HCT116 (cell line): ENCODE data around the gene TRAIP. TPM values are rescaled to one million over a fixed set of nuclear protein-coding genes. Genes with fewer than 3 reads are reported as not detected.
A peak's percentile ranks its signal among the peaks of the same experiment; 100 is the strongest.

Experiments used
- ATAC-seq: fragments of 200-7000 bp; cut with Tn5 transposase; 2 replicates; pipeline ENCODE4 v1.9.1; 2020; ENCODE audit warnings: mild to moderate bottlenecking, moderate library complexity
- BruUV-seq: library from RNA; stranded (reverse); fragments of 400-500 nt; replicated peaks from 2 replicates; lab custom pipeline; 2021; lab: Mats Ljungman, UMichigan
- CTCF ChIA-PET: fragments of 300-600 bp; sonication (Branson Sonifier 250); formaldehyde crosslinking; loops from one replicate; lab custom pipeline; 2021; ENCODE audit warnings: antibody characterized with exemption; lab: Charles Lee
- POLR2A ChIA-PET: fragments of 300-600, 350-600 bp; sonication (Branson Sonifier 250); formaldehyde crosslinking; loops from one replicate; lab custom pipeline; 2021; ENCODE audit warnings: antibody characterized with exemption; lab: Charles Lee
- RAD21 ChIA-PET, 2 experiments: fragments of 300-600 bp; sonication (Branson Sonifier 250); formaldehyde crosslinking; loops; one replicate each; lab custom pipeline; 2023; ENCODE audit warnings: low total read pairs in 2 of 2; ENCODE audit not compliant: uncharacterized antibody in 2 of 2, unreplicated experiment in 2 of 2, low non-redundant PET in 1 of 2; lab: Charles Lee
- DNase-seq: peaks from one replicate; pipeline ENCODE4 v3.0.0-alpha.2; 2010; ENCODE audit warnings: low read depth, low spot score
- H2AFZ ChIP-seq: fragments of 200-600 bp; shearing (Covaris generic), sonication (generic); 2 replicates; pipeline ENCODE4 v1.6.1; 2017; ENCODE audit warnings: low read depth, mixed run types, mixed read lengths, antibody characterized with exemption, low read length; ENCODE audit not compliant: poor library complexity, severe bottlenecking
- H3K27ac ChIP-seq: 2 replicates; pipeline ENCODE4 v1.5.1; 2012; ENCODE audit warnings: low read depth, low read length
- H3K27me3 ChIP-seq: fragments of 200-600 bp; sonication (generic); 2 replicates; pipeline ENCODE4 v1.6.1; 2016; ENCODE audit warnings: mixed run types, low read length, mixed read lengths; ENCODE audit not compliant: insufficient read depth
- H3K36me3 ChIP-seq, 2 experiments: fragments of 200-500 bp in 1 of 2; fragments of 200-600 bp in 1 of 2; sonication (Bioruptor generic) in 1 of 2; sonication (generic) in 1 of 2; 2 replicates each; pipeline versions ENCODE4 v1.5.1 to v1.6.1; 2014 to 2016; ENCODE audit warnings: low read length in 2 of 2, inconsistent platforms in 1 of 2, mixed read lengths in 1 of 2, mixed run types in 1 of 2; ENCODE audit not compliant: insufficient read depth in 2 of 2, control insufficient read depth in 1 of 2
- H3K4me1 ChIP-seq, 2 experiments: fragments of 200-600 bp in 1 of 2; sonication (generic) in 1 of 2; 2 replicates each; pipeline versions ENCODE4 v1.5.1 to v1.6.1; 2012 to 2017; ENCODE audit warnings: low read length in 2 of 2, inconsistent platforms in 1 of 2, mild to moderate bottlenecking in 1 of 2, mixed read lengths in 1 of 2, mixed run types in 1 of 2, moderate library complexity in 1 of 2; ENCODE audit not compliant: insufficient read depth in 2 of 2, control insufficient read depth in 1 of 2
- H3K4me2 ChIP-seq: fragments of 200-600 bp; sonication (generic); 2 replicates; pipeline ENCODE4 v1.6.1; 2017; ENCODE audit warnings: mixed run types, low read length, mixed read lengths
- H3K4me3 ChIP-seq, 2 experiments: fragments of 200-600 bp in 1 of 2; sonication (generic) in 1 of 2; replicated peaks in 1 of 2; 2 replicates each; pipeline ENCODE4 v1.5.1; 2011 to 2016; ENCODE audit warnings: low read length in 2 of 2, control low read depth in 1 of 2, low read depth in 1 of 2, mild to moderate bottlenecking in 1 of 2, mixed read lengths in 1 of 2, mixed run types in 1 of 2
- H3K79me2 ChIP-seq: fragments of 200-600 bp; sonication (generic); 2 replicates; pipeline ENCODE4 v1.6.1; 2017; ENCODE audit warnings: mild to moderate bottlenecking, mixed run types, low read length, moderate library complexity, mixed read lengths; ENCODE audit not compliant: insufficient read depth
- H3K9ac ChIP-seq: fragments of 200-600 bp; sonication (generic); 2 replicates; pipeline ENCODE4 v1.6.1; 2016; ENCODE audit warnings: low read length, mixed read lengths
- H3K9me2 ChIP-seq: fragments of 200-600 bp; sonication (generic), shearing (Covaris generic); 2 replicates; pipeline ENCODE4 v1.6.1; 2017; ENCODE audit warnings: mixed run types, mild to moderate bottlenecking, moderate library complexity; ENCODE audit not compliant: insufficient read depth
- H3K9me3 ChIP-seq, 2 experiments: fragments of 200-500 bp in 1 of 2; fragments of 200-600 bp in 1 of 2; sonication (Bioruptor generic) in 1 of 2; sonication (generic) in 1 of 2; 2 replicates each; pipeline ENCODE4 v1.6.1; 2014 to 2017; ENCODE audit warnings: low read length in 2 of 2, mixed read lengths in 2 of 2, inconsistent platforms in 1 of 2, low read depth in 1 of 2, mild to moderate bottlenecking in 1 of 2, mixed run types in 1 of 2, moderate library complexity in 1 of 2; ENCODE audit not compliant: control insufficient read depth in 1 of 2, insufficient read depth in 1 of 2
- H4K20me1 ChIP-seq: fragments of 200-600 bp; sonication (generic), shearing (Covaris generic); 2 replicates; pipeline ENCODE4 v1.6.1; 2017; ENCODE audit warnings: mixed run types, mild to moderate bottlenecking, moderate library complexity; ENCODE audit not compliant: insufficient read depth
- CTCF ChIP-seq, 3 experiments: fragments of 200-600 bp in 1 of 3; sonication (generic) in 1 of 3; IDR thresholded peaks in 2 of 3; conservative IDR thresholded peaks in 1 of 3; 2 replicates each; pipeline ENCODE4 v1.5.1; 2012 to 2017; ENCODE audit warnings: low read depth in 2 of 3, low read length in 2 of 3, antibody characterized with exemption in 1 of 3, borderline replicate concordance in 1 of 3, control low read depth in 1 of 3, mild to moderate bottlenecking in 1 of 3, mixed read lengths in 1 of 3, mixed run types in 1 of 3, moderate library complexity in 1 of 3; ENCODE audit not compliant: insufficient read depth in 1 of 3
- EGR1 ChIP-seq: IDR thresholded peaks from 2 replicates; pipeline ENCODE4 v1.6.1; 2012; ENCODE audit warnings: low read depth
- JUND ChIP-seq: IDR thresholded peaks from 2 replicates; pipeline ENCODE4 v1.6.1; 2012
- POLR2A ChIP-seq: IDR thresholded peaks from 2 replicates; pipeline ENCODE4 v1.7.0; 2011; ENCODE audit warnings: borderline replicate concordance; ENCODE audit not compliant: insufficient read depth, insufficient read length; ENCODE audit errors: extremely low read depth
- POLR2AphosphoS5 ChIP-seq: IDR thresholded peaks from 2 replicates; pipeline ENCODE4 v1.6.1; 2011; ENCODE audit warnings: mild to moderate bottlenecking, low read depth, low read length, moderate library complexity
- YY1 ChIP-seq: IDR thresholded peaks from 2 replicates; pipeline ENCODE4 v1.6.1; 2011; ENCODE audit warnings: low read length, low read depth, moderate library complexity, mild to moderate bottlenecking; ENCODE audit not compliant: insufficient replicate concordance; ENCODE audit errors: extremely low read depth
- ZNF274 ChIP-seq: fragments of 200-500 bp; sonication (Bioruptor generic); IDR thresholded peaks from 2 replicates; pipeline ENCODE4 v1.6.1; 2014; ENCODE audit warnings: mild to moderate bottlenecking, low read depth, low read length, inconsistent platforms
- intact Hi-C: fragments of 100-400 bp; cut with micrococcal nuclease; formaldehyde crosslinking; loops from 2 replicates; pipeline ENCODE4 v1.10.0; 2022
- total RNA-seq: library from RNA; stranded (reverse); gene quantifications from one replicate; pipeline ENCODE4 v1.2.1, GENCODE V29; 2021; ENCODE audit not compliant: unreplicated experiment
- TF ChIP-seq, protein P1 (sequence below): IDR thresholded peaks from 2 replicates; pipeline ENCODE4 v1.6.1; 2012

Gene TRAIP
- total RNA-seq, 1 experiment from 2014 or later, result 25.5 TPM

- intact Hi-C loops, result no loop called here
- no peaks in the 10 kb centered on the region for H3K27me3 ChIP-seq
- no peak for ATAC-seq
- no peaks in the 10 kb centered on the region for H4K20me1 ChIP-seq
- no peak overlapping the region for H3K27ac ChIP-seq
- no peak overlapping the region for H3K4me3 ChIP-seq
- H3K36me3 ChIP-seq, result peaks cover 37 to 53% of the 10 kb centered on the region in 2 experiments
- no peak overlapping the region for H2AFZ ChIP-seq
- peaks cover 48% of the 10 kb centered on the region for H3K79me2 ChIP-seq
- RAD21 ChIA-PET, result no interaction called here
- H3K9me3 ChIP-seq, result no peaks in the 10 kb centered on the region
- peaks cover 22 to 31% of the 10 kb centered on the region in 2 experiments for H3K4me1 ChIP-seq
- DNase-seq, result no peak
- no peaks in the 10 kb centered on the region for H3K9me2 ChIP-seq
- no TSS peak for BruUV-seq
- no peak overlapping the region for H3K4me2 ChIP-seq
- no peak overlapping the region for H3K9ac ChIP-seq
- CTCF ChIA-PET, result no interaction called here
- TF ChIP-seq POLR2AphosphoS5 (0 out of 2 replicates have a peak, but pooled peaks have one; percentile 2), ZNF274 (no peak), JUND (no peak), POLR2A (no peak), CTCF (IDR thresholded peaks at IDR 0.05 in 2 of 3, conservative IDR thresholded peaks at IDR 0.05 in 1 of 3; ENCODE audit: borderline replicate concordance in 1 of 3, insufficient read depth in 1 of 3, low read depth in 2 of 3, low read length in 2 of 3) (no peak), EGR1 (no peak), YY1 (no peak)
- TF ChIP-seq, protein P1, sequence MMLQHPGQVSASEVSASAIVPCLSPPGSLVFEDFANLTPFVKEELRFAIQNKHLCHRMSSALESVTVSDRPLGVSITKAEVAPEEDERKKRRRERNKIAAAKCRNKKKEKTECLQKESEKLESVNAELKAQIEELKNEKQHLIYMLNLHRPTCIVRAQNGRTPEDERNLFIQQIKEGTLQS, result no peak
- POLR2A ChIA-PET, result no interaction called here
Measured at GRCh38 chr3:49895791-49896190, 39.4 kb upstream of the TRAIP start.
